Osteocyte (in vitro differentiated cells): ENCODE measurements around the gene ATP2C2. TPM values are rescaled to one million over a fixed set of nuclear protein-coding genes. Genes with fewer than 3 reads are reported as not detected.

Experiments used
- DNase-seq: peaks from one replicate; pipeline ENCODE4 v3.0.0; 2021; ENCODE audit warnings: mixed read lengths; ENCODE audit not compliant: unreplicated experiment; ENCODE audit errors: extremely low spot score
- H3K27ac Mint-ChIP-seq: one replicate; pipeline ENCODE4 v1.8.0; 2021; ENCODE audit warnings: mild to moderate bottlenecking, mixed read lengths; ENCODE audit not compliant: unreplicated experiment
- H3K27me3 Mint-ChIP-seq: one replicate; pipeline ENCODE4 v1.8.0; 2021; ENCODE audit warnings: mixed read lengths; ENCODE audit not compliant: unreplicated experiment
- H3K36me3 Mint-ChIP-seq: one replicate; pipeline ENCODE4 v1.8.0; 2021; ENCODE audit warnings: mixed read lengths; ENCODE audit not compliant: unreplicated experiment
- H3K4me1 Mint-ChIP-seq: one replicate; pipeline ENCODE4 v1.8.0; 2021; ENCODE audit warnings: mixed read lengths; ENCODE audit not compliant: unreplicated experiment
- H3K4me3 Mint-ChIP-seq: one replicate; pipeline ENCODE4 v1.8.0; 2021; ENCODE audit warnings: mild to moderate bottlenecking, moderate library complexity, mixed read lengths; ENCODE audit not compliant: unreplicated experiment
- H3K9me3 Mint-ChIP-seq: one replicate; pipeline ENCODE4 v1.8.0; 2021; ENCODE audit warnings: mixed read lengths; ENCODE audit not compliant: unreplicated experiment
- total RNA-seq: library from RNA; stranded (reverse); gene quantifications from 2 replicates; pipeline ENCODE4 v1.2.1, GENCODE V29; 2021
- TF ChIP-seq, protein P1 (sequence below): fragments of 200-600 bp; sonication (generic); IDR thresholded peaks from 2 replicates; pipeline ENCODE4 v1.5.0; 2021; ENCODE audit warnings: antibody characterized with exemption, mild to moderate bottlenecking, moderate library complexity

The ATP2C2 gene
- total RNA-seq, 1 donor from 2014 or later: not detected

DNA sequence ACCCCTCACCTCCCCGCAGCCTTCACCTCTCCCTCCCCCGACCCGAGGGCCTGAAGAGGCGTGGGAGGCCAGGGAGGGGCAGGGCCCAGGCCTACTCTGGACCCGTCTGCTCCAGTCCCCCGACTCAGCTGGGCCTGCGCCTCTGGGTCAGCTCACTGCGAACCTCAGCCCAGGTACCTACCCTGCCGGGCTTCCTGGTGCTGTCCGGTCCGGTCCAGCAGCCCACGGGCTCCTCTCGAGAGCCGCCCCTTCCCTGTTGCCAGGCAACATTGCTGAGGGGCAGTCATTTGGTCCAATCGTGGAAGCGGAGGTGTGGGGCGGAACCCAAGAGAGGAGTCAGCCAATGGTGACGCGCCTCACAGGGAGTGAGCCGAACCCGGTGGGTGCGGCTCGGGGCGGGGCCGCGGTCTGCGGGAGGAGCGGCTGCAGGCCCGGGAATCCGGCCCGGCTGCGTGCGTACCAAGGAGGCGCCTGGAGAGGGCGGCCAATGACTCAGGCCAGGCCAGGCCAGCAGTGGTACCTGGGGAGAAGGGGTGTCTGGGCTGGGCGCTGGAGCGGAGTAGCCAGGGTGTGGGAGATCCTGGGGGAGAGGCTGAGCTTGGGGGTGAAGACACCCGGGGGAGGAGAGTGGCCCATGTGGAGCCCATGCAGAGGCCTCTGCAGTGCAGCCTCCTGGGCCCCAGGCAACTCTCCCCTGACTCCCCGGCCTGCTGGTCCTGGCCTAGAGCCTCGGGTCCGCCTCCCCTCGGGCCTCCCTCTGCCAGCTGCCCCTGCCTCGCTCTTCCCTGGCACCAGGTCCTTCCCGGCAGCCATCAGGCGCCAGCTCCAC, 136.3 kb downstream of the ATP2C2 start, which contains the start of gene MEAK7:
Gene MEAK7 (minus strand): TSS at position 240 of the 829 bp plus-strand sequence. CDS start 6,573 bp downstream, outside the sequence.
- peak; percentile 99 for DNase-seq
- no peaks in the 10 kb centered on the region for H3K9me3 Mint-ChIP-seq
- peaks cover 37% of the 10 kb centered on the region for H3K4me1 Mint-ChIP-seq
- peak within 1 kb of the TSS; percentile 87 for H3K27ac Mint-ChIP-seq
- H3K27me3 Mint-ChIP-seq: no peaks in the 10 kb centered on the region
- TF ChIP-seq, protein P1, sequence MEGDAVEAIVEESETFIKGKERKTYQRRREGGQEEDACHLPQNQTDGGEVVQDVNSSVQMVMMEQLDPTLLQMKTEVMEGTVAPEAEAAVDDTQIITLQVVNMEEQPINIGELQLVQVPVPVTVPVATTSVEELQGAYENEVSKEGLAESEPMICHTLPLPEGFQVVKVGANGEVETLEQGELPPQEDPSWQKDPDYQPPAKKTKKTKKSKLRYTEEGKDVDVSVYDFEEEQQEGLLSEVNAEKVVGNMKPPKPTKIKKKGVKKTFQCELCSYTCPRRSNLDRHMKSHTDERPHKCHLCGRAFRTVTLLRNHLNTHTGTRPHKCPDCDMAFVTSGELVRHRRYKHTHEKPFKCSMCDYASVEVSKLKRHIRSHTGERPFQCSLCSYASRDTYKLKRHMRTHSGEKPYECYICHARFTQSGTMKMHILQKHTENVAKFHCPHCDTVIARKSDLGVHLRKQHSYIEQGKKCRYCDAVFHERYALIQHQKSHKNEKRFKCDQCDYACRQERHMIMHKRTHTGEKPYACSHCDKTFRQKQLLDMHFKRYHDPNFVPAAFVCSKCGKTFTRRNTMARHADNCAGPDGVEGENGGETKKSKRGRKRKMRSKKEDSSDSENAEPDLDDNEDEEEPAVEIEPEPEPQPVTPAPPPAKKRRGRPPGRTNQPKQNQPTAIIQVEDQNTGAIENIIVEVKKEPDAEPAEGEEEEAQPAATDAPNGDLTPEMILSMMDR: no peak
- peak within 1 kb of the TSS; percentile 87 for H3K4me3 Mint-ChIP-seq
- peaks cover 2% of the 10 kb centered on the region for H3K36me3 Mint-ChIP-seq

DNA sequence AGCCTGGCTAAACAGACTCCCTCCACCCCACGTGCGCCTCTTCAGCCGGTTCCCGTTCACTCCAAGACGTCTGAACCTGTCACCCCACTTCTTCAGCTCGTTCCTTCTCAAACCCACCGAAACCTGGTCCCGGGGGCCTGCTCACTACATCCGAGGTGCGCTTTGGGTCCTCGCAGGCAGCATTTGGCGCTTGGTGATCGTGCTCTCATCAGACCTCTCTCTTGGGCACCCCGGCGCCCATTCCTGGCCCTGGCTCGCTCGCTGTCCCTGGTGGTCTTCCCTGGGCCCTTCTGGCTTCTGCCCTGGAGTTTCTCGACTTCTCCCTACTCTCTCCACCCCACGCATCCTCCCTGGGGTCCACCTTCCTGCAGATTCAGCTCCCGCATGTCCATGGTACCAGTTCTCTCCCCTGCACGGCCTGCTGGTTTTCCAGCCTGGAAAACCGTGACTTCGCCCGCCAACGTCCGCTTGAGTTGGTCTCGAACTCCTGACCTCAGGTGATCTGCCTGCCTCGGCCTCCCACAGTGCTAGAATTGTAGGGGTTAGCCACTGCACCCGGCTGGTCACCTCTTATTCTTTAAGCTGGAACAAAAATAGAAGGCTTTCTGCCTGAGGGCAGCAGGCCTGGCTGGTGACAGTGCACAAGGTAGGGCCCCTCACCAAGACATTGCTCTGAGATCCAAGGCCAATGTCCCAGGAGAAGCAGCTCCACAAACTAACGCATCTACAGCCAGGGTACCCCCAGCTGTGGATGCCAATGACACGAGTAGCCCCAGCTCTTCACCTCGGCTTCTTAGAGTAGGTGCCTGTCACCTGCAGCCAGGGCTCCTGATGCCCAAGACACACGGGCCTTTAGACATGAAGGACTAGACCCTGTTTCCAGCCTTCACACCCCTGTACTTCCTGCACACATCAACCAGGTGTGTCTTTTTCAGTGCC, 137.2 kb downstream of the ATP2C2 start:
- no peak for DNase-seq
- H3K4me1 Mint-ChIP-seq: peaks cover 37% of the 10 kb centered on the region

DNA sequence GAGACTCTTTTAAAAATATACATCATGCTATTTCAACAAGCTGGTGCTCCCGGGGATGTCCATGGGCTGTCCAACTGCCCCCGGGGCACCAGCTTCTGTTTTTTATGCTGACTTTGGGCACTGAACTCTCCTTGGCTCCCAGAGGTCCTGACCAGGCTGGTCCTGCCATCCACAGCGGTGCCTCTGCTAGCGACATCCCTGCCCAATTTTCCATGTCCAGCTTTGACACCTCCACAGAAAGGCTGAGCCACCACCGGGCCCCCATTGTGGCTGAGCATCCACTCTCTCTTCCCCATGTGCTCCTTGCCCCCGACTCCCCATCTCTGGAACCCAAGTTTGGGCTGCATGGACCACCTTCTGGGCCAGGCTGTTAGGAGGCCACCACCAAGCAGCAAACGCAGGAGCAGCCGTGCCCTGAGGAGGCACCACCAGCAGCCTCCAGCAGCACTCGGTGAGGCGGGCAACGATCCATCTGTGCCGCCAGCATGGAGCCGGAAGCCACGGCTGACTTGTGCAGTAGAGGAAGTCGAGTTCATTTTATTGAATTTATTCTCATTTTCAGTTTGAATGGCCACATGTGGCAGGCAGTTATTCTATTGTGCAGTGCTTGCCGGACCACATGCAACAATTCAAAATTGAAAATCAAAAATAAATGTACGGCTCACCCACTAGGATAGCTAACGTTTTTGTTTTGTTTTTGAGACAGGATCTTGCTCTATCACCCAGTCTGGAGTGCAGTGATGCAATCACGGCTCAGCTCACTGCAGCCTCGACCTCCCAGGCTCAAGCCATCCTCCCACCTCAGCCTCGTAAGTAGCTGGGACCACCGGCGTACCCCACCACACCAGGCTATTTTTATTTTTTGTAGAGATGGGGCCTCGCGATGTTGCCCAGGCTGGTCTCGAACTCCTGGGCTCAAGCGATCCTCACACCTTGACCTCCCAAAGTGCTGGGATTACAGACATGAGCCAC, 139.0 kb downstream of the ATP2C2 start:
- no peaks in the 10 kb centered on the region for H3K27me3 Mint-ChIP-seq
- H3K4me1 Mint-ChIP-seq: peaks cover 36% of the 10 kb centered on the region
- H3K27ac Mint-ChIP-seq: no peak overlapping the region
- no peak overlapping the region for H3K4me3 Mint-ChIP-seq
- H3K9me3 Mint-ChIP-seq: no peaks in the 10 kb centered on the region
- DNase-seq: no peak
- no peaks in the 10 kb centered on the region for H3K36me3 Mint-ChIP-seq
- TF ChIP-seq, protein P1: no peak

More for the DNA sequence above, 137.2 kb downstream of the ATP2C2 start:
- Mint-ChIP-seq H3K9me3 (no peaks in the 10 kb centered on the region), H3K27ac (peak overlapping the region; percentile 87), H3K27me3 (no peaks in the 10 kb centered on the region), H3K36me3 (peaks cover 2% of the 10 kb centered on the region), H3K4me3 (peak overlapping the region; percentile 87)
- TF ChIP-seq, protein P1: no peak

DNA sequence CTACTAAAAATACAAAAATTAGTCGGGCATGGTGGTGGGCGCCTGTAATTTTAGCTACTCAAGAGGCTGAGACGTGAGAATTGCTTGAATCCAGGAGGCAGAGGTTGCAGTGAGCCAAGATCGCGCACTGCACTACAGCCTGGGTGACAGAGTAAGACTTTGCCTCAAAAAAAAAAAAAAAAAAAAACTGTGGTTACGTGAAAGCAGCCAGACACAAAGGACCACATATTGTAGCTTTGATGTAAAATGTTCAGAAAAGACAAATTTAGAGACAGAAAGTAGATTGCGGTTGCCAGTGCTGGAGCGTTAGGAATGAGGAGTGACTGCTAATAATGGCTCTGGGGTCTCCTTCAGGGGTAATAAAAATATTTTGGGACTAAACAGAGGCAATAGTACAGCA, 140.2 kb downstream of the ATP2C2 start:
- Mint-ChIP-seq H3K9me3 (no peaks in the 10 kb centered on the region), H3K36me3 (no peaks in the 10 kb centered on the region), H3K27ac (no peak overlapping the region), H3K4me1 (peaks cover 33% of the 10 kb centered on the region), H3K27me3 (no peaks in the 10 kb centered on the region), H3K4me3 (no peak overlapping the region)
- no peak for DNase-seq
- TF ChIP-seq, protein P1: no peak
